ENCODE measurements around the gene ZSWIM3.

Gene ZSWIM3

DNA sequence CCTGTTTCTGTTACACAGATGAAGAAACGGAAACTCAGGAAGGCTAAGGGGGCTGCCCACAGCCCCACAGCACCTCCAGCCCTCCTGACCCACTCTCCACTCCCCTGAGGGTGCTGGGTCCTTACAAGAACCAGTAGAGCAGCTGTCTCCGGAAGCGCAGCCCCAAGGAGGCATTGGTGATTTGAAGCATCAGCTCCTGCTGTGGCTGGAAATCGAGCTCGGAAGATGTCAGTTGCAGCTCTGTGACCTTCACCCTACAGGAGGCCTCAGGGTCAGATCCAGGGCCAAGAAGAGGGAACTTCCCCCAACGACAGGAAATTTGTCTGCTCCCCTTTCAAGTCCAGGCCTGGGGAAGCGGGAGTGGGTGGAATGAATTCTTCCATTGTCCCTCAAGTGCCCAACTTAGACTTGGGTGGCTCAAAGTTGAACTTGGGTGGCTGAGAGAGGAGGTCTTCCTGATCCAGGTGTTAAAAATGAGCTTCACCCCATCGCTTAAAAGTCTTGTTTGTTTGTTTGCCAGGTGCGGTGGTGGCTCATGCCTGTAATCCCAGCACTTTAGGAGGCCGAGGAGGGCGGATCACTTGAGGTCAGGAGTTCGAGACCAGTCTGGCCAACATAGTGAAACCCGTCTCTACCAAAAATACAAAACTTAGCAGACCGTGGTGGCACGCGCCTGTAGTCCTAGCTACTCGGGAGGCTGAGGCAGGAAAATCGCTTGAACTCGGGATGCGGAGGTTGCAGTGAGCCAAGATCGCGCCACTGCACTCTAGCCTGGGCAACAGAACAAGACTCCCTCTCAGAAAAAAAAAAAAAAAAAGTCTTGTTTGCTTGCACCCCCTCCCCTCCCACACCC lies 52.6 kb downstream of the ZSWIM3 start:
- no peak for DNase-seq (ENCODE audit: low read depth)

DNA sequence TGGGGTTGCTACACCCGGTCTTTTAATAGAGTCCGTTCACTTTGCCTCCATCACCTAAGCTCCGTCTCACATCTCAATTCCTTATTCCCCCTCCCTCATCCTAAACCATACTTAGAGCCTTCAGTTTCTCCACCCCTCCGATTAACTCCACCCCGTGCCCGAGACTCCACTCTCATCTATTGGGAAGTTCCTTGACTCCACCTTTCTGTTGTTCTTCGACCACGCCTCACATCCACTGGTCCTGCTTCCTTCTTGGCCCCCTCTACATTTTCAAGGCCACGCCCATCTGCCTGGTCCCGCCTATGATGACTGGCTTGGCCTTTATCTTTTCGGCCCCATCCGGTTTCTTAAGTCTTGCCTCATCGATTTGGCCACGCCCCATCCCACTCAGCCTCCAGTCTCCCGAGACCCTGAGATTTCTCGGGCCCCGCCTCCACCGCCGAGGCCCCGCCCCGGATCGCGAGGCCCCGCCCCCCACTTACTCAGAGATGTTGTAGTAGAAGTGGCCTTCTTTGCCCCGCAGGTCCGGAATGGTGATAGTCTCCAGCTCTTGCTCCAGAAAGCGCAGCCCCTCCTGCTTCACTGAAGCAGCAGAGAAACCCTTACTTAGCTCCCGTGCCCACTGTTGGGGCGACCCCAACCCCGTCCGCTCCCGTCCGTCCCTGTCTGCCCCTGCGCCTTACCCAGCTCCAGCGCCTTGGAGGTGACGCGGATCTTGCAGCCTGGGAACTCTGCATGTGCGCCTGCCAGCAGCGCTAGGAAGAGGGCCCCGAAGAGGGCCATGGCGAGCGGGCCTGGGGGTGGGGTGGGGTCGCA lies 53.5 kb downstream of the ZSWIM3 start:
- no peak for DNase-seq (ENCODE audit: low read depth)

- DNase-seq (ENCODE audit: low read depth), result no peak
Observed at GRCh38 chr20:45911486-45912343, 54.3 kb downstream of the ZSWIM3 start, which contains the start of gene PLTP. TSS of gene PLTP (minus strand) at chr20:45912155. CDS start at chr20:45911452, 703 bp downstream.

- DNase-seq (ENCODE audit: low read depth), result no peak
Observed at GRCh38 chr20:45912344-45912682, 54.9 kb downstream of the ZSWIM3 start.

DNA sequence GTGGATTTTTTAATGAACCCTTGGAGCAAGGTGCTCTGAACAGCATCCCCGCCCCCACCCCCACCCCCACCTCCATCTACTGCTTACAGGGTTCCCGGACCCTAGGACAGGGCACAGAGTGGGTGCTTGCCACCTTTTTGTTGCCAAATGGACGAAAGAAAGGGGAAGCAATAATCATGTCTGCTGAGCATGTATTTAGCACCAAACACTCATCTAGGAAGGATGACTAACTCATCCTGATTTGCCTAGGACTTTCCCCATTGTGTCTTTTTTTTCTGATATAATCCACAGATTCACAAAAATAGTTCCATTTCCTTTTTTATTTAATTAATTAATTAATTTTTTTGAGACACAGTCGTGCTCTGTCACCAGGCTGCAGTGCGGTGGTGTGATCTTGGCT lies 55.7 kb downstream of the ZSWIM3 start:
- DNase-seq (ENCODE audit: low read depth), result no peak

GRCh38 chr20:45917790-45918141 lies 60.4 kb downstream of the ZSWIM3 start:
- no peak for DNase-seq (ENCODE audit: low read depth)

GRCh38 chr20:45918182-45918737 lies 60.8 kb downstream of the ZSWIM3 start:
- DNase-seq (ENCODE audit: low read depth), result no peak

DNA sequence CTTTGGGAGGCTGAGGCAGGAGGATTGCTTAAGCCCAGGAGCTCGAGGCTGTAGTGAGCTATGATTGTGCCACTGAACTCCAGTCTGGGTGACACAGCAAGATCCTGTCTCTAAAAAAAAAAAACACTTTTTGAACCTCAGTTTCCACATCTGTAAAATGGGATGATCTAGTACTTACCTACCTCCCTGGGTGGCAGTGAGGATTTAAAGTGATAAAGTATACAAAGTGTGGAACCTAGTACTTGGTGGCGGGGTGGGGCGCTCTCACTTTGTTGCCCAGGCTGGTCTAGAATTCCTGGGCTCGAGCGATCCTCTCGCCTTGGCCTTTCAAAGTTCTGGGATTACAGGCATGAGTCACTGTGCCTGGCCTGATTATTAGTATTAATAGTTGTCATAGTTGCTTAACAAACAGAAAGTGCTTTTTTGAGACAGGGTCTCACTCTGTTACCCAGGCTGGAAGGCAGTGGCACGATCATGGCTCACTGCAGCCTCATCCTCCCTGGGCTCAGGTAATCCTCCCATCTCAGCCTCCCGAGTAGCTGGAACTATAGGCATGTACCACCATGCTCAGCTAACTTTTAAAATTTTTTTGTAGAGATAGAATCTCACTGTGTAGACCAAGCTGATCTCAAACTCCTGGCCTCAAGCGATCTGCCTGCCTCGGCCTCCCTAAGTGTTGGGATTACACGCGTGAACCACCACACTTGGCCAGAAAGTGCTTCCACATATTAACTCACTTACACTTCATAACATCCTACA lies 61.5 kb downstream of the ZSWIM3 start:
- no peak for DNase-seq (ENCODE audit: low read depth)

- no peak for DNase-seq (ENCODE audit: low read depth)
Observed at GRCh38 chr20:45919542-45920399, 62.4 kb downstream of the ZSWIM3 start.

GRCh38 chr20:45920462-45921336 lies 63.3 kb downstream of the ZSWIM3 start:
- DNase-seq (ENCODE audit: low read depth), result no peak

DNA sequence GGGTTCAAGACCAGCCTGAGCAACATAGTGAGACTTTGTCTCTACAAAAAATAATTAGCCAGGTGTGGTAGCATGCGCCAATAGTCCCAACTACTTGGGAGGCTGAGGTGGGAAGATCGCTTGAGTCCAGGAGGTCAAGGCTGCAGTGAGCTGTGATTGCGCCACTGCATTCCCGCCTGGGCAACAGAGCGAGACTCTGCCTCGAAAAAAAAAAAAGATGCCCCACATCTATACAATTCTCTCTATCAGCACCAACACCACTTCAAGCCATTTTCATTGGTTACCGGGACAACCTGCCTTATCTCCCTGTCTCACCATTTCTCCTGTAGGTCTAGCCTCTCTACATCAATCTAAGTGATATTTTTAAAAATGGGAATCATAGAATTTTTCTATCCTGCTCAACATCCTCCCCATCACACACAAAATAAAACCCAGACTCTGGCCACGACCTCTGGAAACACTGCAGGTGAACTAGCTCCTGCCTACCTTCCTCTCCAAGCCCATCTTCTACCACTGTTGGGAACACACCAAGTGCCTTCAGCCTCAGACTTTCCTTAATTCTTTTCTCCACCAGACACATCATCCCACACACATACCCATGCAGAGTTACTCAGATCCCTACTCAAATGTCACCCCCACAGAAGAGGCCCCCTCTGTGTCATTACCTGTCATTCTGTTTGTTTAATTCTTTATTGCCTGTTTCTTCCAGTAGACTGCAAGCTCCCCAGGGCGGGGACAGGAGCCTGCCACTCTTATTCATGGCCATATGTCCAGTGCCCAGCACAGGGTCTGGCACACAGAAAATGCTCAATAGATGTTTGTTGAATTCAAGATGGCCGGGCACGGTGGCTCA lies 64.1 kb downstream of the ZSWIM3 start:
- DNase-seq (ENCODE audit: low read depth), result no peak

DNA sequence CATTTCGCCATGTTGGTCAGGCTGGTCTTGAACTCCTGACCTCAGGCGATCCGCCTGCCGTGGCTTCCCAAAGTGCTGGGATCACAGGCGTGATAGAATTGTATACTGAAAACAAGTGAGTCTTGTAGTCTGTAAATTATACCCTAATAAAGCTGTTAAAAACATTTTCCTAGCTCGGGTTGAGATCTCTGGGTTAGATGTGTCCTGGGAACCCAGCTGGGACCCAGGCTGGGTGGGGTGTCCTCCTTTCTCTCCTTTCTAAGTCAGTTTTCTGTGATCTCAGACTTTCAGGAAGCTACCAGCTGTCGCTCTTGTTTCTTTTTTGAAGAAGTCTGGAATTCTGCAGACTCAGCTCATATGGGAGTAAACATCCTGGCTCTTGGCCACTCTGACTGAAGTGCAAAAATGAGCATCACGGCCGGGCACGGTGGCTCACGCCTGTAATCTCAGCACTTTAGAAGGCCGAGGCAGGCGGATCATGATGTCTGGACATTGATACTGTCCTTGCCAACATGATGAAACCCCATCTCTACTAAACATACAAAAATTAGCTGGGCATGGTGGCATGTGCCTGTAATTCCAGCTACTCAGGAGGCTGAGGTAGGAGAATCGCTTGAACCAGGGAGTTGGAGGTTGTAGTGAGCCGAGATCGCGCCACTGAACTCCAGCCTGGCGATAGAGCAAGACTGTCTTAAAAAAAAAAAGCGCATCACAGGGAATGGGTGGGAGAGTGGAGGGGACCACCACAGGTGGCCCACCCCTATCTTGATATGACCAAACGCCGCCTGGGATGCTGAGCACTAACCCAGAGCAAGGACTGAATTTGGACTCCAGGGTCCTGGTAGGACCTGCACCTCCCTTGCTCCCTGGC lies 67.2 kb downstream of the ZSWIM3 start:
- no peak for DNase-seq (ENCODE audit: low read depth)

DNA sequence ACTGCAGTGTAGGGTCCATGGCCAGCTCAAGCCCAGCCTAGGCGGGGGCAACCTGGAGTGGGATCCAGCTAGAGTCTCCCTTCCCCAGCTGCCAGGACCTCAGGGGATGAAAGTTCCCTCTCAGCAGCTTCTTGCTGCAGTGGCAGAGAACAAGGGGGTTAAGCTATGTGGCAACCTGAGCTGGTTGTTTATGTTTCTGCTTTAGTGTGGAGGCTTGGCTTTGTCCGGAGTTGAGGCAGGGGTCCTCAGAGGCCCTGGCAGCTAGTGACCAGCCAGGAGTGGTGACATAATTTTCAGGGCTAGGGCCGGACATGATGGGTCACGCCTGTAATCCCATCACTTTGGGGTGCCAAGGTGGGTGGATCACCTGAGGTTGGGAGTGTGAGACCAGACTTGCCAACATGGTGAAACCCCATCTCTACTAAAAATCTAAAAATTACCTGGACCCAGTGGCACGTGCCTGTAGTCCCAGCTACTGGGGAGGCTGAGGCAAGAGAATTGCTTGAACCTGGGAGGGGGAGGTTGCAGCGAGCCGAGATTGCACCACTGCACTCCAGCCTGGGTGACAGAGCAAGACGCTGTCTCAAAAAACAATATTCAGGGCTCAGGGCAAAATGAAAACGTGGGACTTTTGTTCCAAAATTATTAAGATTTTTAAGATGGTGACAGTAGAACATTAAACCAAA lies 68.5 kb downstream of the ZSWIM3 start:
- no peak for DNase-seq (ENCODE audit: low read depth)

GRCh38 chr20:45926731-45927070 lies 69.3 kb downstream of the ZSWIM3 start:
- no peak for DNase-seq (ENCODE audit: low read depth)

- no peak for DNase-seq (ENCODE audit: low read depth)
Observed at GRCh38 chr20:45927071-45927878, 69.9 kb downstream of the ZSWIM3 start.
